Measurements from ENCODE around the gene UHRF1. TPM values are rescaled to one million over a fixed set of nuclear protein-coding genes. Genes with fewer than 3 reads are reported as not detected.
A peak's percentile ranks its signal among the peaks of the same experiment; 100 is the strongest.
"Not testable (repeated sequence)": the region's sequence is repeated elsewhere in the genome, so short reads cannot be mapped to it uniquely, and the experiment has no call there.

Gene UHRF1
- total RNA-seq, 2 experiments from 2014 or later = 118 to 119 TPM

DNA sequence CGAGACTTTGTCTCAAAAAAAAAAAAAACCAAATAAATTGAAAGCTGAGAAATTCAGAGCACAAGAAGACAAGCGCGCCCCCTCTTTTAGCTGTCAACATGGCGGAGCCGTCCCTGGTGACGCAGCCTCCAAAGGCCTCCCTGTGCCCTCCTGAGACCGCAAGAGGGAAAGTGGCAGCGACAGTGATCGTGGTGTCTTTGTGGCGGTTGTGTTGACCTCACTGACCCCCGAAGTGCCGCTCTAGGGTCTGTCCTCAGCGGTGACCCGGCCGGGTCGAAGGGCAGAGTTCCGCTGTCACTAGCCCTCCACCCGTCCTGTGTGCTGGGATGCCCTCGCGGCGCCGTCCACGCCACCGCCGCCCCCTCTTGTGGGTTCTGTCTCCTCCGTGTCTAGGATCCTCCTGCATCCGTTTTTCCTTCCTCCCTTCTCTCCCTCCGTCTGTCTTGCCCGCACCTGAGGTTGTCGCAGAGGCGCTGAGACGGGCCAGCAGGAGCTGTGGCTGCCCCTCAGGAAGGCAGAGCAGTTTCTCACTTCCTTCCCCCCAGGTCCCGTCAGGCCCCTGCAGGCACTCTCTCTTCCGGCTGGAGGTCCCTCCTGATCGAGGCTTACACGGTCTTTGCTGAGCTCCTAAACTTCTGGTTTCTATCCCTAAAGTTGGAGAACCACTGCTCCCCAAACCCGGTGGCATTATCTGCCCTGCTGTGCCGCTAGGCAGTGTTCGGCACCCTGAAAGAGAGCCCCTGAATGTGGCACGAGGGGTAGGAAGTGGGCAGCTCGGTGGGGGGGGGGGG, 7.2 kb downstream of the UHRF1 start:
- Mint-ChIP-seq H3K4me3 (peak overlapping the region; percentile 72), H3K4me1 (ENCODE audit: low read depth) (peaks cover 55% of the 10 kb centered on the region), H3K36me3 (peaks cover 69% of the 10 kb centered on the region), H3K9me3 (no peaks in the 10 kb centered on the region), H3K27me3 (no peaks in the 10 kb centered on the region), H3K27ac (peak overlapping the region; percentile 64)
- intact Hi-C loops (cut with micrococcal nuclease) = no loop called here
- POLR2A ChIA-PET = interaction anchor here (0.6 to 1.1 kb wide), 4 partner anchors 9 to 986 kb away, joined by 3 to 5 read pairs (median 4); partner anchors contain the start of genes SAFB and SAFB2
- DNase-seq = peak; percentile 46
- CTCF ChIA-PET = interaction anchor here (6.7 kb wide), 1 partner anchor 107 kb away, joined by 85 read pairs; no protein-coding TSS in a partner anchor

DNA sequence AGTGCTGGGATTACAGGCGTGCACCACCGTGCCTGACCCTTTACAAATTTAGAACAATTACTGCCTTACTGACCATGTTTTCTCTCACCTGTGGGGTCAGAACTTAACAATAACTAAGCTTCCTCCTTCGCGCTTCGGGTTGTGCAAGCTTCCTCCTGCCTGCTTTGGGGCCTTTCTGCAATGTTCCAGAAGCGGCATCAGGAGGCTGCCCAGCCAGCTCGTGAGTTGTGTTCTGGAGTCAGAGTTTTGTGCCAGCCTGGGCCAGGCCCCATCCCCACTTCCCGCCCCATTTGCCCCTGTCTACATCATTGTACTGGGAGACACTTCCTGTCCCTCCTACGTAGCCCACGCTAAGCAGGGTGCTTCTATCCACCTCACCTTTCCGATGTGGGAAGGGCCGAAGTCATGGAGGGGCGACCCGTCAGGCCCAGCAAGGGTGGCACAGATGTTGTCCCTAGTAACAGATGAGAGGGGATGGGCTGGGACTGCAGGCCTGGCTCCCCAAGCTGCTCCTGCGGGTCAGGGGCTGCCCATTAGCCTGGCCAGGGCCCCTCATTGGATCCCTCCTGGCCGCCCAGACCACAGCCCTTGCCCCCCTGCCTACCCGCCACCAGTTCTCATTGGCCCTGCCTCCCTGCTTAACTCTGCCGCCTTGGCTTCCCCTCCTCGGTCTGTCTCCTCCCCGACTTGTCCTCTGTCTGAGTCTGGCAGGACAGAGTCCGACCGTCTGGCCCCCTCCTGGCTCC, 13.4 kb downstream of the UHRF1 start:
- Mint-ChIP-seq H3K4me1 (ENCODE audit: low read depth) (peaks cover 2% of the 10 kb centered on the region), H3K27ac (no peak overlapping the region), H3K9me3 (no peaks in the 10 kb centered on the region), H3K36me3 (peaks cover 32% of the 10 kb centered on the region), H3K27me3 (no peaks in the 10 kb centered on the region), H3K4me3 (no peak overlapping the region)
- ChIA-PET POLR2A (no interaction called here), CTCF (no interaction called here)
- DNase-seq = no peak
- intact Hi-C loops (cut with micrococcal nuclease) = no loop called here

DNA sequence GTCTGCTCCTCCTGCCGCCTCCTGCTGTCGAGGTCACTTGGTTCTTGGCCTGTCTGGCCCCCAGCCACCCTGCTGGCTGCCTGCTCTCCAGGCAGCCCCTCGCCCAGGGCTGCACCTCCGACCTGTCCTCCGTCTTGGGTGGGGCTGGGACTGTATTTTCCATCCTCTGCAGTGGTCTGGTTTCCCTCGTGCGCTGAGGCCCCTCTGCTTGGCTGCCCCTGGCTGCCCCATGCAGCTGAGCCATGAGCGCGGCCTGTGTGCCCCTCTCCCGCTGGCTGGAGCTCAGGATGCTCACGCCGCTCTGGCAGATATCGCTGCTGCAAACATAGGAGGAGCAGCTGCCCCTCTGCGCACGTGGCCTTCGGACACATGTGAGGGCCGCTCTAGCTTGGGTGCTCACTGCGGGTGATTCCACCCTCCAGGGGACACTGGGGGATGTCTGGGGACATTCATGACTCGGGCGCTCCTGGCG, 14.0 kb downstream of the UHRF1 start:
- Mint-ChIP-seq H3K36me3 (peaks cover 31% of the 10 kb centered on the region), H3K4me3 (no peak overlapping the region), H3K9me3 (no peaks in the 10 kb centered on the region), H3K4me1 (ENCODE audit: low read depth) (no peaks in the 10 kb centered on the region), H3K27ac (no peak overlapping the region), H3K27me3 (no peaks in the 10 kb centered on the region)
- no peak for DNase-seq
- ChIA-PET POLR2A (no interaction called here), CTCF (no interaction called here)
- intact Hi-C loops (cut with micrococcal nuclease) = no loop called here

DNA sequence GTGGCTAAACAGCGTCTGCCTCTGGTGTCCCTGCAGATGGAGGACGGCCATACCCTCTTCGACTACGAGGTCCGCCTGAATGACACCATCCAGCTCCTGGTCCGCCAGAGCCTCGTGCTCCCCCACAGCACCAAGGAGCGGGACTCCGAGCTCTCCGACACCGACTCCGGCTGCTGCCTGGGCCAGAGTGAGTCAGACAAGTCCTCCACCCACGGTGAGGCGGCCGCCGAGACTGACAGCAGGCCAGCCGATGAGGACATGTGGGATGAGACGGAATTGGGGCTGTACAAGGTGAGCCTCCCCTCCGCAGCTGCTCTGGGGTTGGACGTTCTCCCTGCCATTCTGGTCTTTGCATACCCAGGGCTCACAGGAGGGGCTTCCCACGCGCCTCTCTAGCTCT, 19.9 kb downstream of the UHRF1 start:
- Mint-ChIP-seq H3K27ac (no peak overlapping the region), H3K4me1 (ENCODE audit: low read depth) (no peaks in the 10 kb centered on the region), H3K27me3 (no peaks in the 10 kb centered on the region), H3K9me3 (no peaks in the 10 kb centered on the region), H3K4me3 (no peak overlapping the region), H3K36me3 (peaks cover 40% of the 10 kb centered on the region)
- intact Hi-C loops (cut with micrococcal nuclease) = no loop called here
- DNase-seq = no peak
- ChIA-PET POLR2A (no interaction called here), CTCF (no interaction called here)

DNA sequence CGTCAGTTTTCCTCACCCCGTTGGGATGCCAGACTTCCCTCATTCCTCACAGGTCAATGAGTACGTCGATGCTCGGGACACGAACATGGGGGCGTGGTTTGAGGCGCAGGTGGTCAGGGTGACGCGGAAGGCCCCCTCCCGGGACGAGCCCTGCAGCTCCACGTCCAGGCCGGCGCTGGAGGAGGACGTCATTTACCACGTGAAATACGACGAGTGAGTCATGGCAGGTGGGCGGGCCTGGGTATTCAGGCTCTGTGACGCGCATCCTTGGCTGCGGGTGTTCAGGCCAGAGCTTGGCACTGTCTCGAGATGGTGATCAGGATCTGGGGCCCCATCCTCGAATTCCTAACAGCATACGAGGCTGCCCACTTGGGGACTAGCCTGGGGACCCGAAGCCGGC, 21.4 kb downstream of the UHRF1 start:
- ChIA-PET POLR2A (no interaction called here), CTCF (no interaction called here)
- H3K36me3 Mint-ChIP-seq = peaks cover 48% of the 10 kb centered on the region
- no peak overlapping the region for H3K27ac Mint-ChIP-seq
- no peak overlapping the region for H3K4me3 Mint-ChIP-seq
- DNase-seq = no peak
- H3K4me1 Mint-ChIP-seq (ENCODE audit: low read depth) = no peaks in the 10 kb centered on the region
- no peaks in the 10 kb centered on the region for H3K9me3 Mint-ChIP-seq
- intact Hi-C loops (cut with micrococcal nuclease) = no loop called here
- no peaks in the 10 kb centered on the region for H3K27me3 Mint-ChIP-seq

DNA sequence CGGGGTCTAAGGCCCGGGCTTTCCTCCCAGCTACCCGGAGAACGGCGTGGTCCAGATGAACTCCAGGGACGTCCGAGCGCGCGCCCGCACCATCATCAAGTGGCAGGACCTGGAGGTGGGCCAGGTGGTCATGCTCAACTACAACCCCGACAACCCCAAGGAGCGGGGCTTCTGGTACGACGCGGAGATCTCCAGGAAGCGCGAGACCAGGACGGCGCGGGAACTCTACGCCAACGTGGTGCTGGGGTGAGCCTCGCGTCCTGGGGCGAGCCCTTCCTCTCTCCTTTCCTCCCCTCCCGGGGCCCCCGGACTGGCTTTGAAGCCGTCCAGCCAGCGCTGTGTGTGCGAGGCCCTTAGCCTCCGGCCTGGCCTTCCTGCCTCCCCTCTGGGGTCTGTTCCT, 23.4 kb downstream of the UHRF1 start:
- H3K36me3 Mint-ChIP-seq = peaks cover 65% of the 10 kb centered on the region
- no peak overlapping the region for H3K27ac Mint-ChIP-seq
- ChIA-PET CTCF (no interaction called here), POLR2A (no interaction called here)
- intact Hi-C loops (cut with micrococcal nuclease) = no loop called here
- H3K9me3 Mint-ChIP-seq = no peaks in the 10 kb centered on the region
- no peak overlapping the region for H3K4me3 Mint-ChIP-seq
- no peak for DNase-seq
- H3K27me3 Mint-ChIP-seq = no peaks in the 10 kb centered on the region
- H3K4me1 Mint-ChIP-seq (ENCODE audit: low read depth) = no peaks in the 10 kb centered on the region

DNA sequence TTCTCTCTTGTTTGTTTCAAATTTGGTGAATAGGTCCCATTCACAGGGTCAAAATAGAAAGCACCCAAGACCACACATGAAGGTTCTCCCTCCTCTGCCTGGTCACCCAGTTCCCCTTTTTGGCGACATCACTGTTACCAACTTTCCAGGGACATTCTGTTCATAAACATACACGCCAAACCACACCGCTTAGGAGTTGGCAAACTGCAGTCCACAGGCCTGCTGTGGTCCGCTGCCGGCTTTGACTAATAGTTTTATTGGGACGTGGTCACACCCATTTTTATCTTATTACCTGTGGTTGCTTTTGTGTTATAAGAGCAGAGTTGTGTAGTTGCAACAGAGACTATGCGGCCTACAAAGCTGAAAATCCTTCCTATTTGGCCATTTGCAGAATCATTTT, 24.2 kb downstream of the UHRF1 start:
- H3K4me1 Mint-ChIP-seq (ENCODE audit: low read depth) = no peaks in the 10 kb centered on the region
- ChIA-PET CTCF (no interaction called here), POLR2A (no interaction called here)
- H3K27ac Mint-ChIP-seq = no peak overlapping the region
- intact Hi-C loops (cut with micrococcal nuclease) = no loop called here
- H3K9me3 Mint-ChIP-seq = no peaks in the 10 kb centered on the region
- peaks cover 70% of the 10 kb centered on the region for H3K36me3 Mint-ChIP-seq
- no peak overlapping the region for H3K4me3 Mint-ChIP-seq
- no peaks in the 10 kb centered on the region for H3K27me3 Mint-ChIP-seq
- DNase-seq = no peak

DNA sequence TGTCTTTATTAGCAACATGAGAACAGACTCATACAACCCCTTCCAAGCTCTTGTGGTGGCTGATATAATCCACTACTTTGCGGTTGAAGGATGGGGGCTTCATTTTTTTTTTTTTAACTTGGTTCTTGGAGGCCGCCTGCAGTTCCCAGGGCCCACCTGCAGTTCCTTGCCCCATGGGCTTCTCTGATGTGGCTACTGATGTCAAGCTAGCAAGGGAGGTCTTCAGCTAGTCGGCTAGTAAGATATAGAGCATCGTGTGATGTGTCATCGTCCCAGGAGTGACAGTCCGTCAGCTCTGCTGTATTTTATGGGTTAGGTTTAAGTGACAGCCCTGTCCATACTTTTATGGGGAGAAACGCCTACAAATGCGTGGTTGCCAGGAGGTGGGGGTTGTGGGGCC, 26.1 kb downstream of the UHRF1 start:
- ChIA-PET POLR2A (no interaction called here), CTCF (interaction anchor here (1.2 kb wide), 1 partner anchor 24 kb away, joined by 3 read pairs; no protein-coding TSS in a partner anchor)
- H3K36me3 Mint-ChIP-seq = peaks cover 63% of the 10 kb centered on the region
- intact Hi-C loops (cut with micrococcal nuclease) = no loop called here
- H3K4me1 Mint-ChIP-seq (ENCODE audit: low read depth) = no peaks in the 10 kb centered on the region
- H3K9me3 Mint-ChIP-seq = no peaks in the 10 kb centered on the region
- H3K27me3 Mint-ChIP-seq = no peaks in the 10 kb centered on the region
- no peak overlapping the region for H3K27ac Mint-ChIP-seq
- DNase-seq = no peak
- no peak overlapping the region for H3K4me3 Mint-ChIP-seq

DNA sequence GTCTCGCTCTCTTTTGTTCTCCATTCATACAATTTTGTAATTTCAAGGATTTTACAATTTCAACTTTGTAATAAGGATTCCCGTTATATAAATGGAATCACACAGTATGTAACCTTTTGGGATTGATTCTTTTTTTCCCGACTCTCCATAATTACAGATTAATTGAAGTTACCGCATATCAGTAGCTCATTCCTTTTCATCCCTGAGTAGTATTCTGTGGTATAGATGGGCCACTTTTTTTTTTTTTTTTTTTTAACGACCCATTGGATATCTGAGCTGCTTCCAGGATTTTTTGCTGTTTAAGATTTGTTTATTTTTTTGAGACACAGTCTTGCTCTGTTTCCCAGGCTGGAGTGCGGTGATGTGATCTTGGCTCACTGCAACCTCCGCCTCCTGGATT, 27.8 kb downstream of the UHRF1 start:
- CTCF ChIA-PET = no interaction called here
- Mint-ChIP-seq H3K36me3 (peaks cover 63% of the 10 kb centered on the region), H3K4me3 (no peak overlapping the region), H3K27ac (no peak overlapping the region), H3K9me3 (no peaks in the 10 kb centered on the region), H3K4me1 (ENCODE audit: low read depth) (no peaks in the 10 kb centered on the region), H3K27me3 (no peaks in the 10 kb centered on the region)
- POLR2A ChIA-PET = no interaction called here
- no peak for DNase-seq
- intact Hi-C loops (cut with micrococcal nuclease) = no loop called here

DNA sequence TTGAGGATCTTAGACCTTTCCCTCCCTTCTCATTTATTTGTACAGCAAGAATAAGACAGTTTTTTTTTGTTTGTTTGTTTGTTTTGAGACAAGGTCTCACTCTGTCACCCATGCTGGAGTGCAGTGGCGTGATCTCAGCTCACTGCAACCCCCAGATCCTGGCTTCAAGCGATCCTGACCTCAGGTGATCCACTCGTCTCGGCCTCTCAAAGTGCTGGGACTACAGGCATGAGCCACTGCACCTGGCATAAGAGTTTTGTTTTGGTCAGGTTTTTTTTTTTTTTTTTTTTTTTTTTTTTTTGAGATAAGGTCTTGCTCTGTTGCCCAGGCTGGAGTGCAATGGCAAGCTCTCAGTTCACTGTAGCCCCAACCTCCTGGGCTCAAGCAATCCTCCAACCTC, 29.2 kb downstream of the UHRF1 start:
- H3K4me1 Mint-ChIP-seq (ENCODE audit: low read depth); intact Hi-C loops (cut with micrococcal nuclease); H3K27me3 Mint-ChIP-seq; H3K4me3 Mint-ChIP-seq; H3K9me3 Mint-ChIP-seq; CTCF ChIA-PET; DNase-seq; POLR2A ChIA-PET; H3K27ac Mint-ChIP-seq: not testable (repeated sequence)
- H3K36me3 Mint-ChIP-seq = peaks cover 60% of the 10 kb centered on the region

DNA sequence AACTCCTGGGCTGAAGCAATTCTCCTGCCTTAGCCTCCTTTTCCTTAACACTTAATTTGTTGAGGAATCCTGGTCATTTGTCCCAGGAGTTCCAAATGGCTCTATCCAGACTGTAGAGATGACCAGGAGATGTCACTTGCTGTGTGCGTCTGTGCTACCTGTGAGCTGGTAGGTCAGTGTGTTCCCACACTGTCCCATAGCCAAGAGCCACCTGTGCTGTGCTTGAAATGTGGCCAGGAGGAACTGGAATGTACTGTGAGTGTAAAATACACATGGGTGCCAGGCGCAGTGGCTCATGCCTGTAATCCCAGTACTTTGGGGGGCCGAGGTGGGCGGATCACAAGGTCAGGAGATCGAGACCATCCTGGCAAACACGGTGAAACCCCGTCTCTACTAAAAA, 30.2 kb downstream of the UHRF1 start:
- no peak for DNase-seq
- Mint-ChIP-seq H3K36me3 (peaks cover 57% of the 10 kb centered on the region), H3K4me3 (no peak overlapping the region), H3K4me1 (ENCODE audit: low read depth) (no peaks in the 10 kb centered on the region), H3K9me3 (no peaks in the 10 kb centered on the region), H3K27ac (no peak overlapping the region), H3K27me3 (no peaks in the 10 kb centered on the region)
- ChIA-PET POLR2A (no interaction called here), CTCF (interaction anchor here (1.2 kb wide), 1 partner anchor 92 kb away, joined by 5 read pairs; no protein-coding TSS in a partner anchor)
- intact Hi-C loops (cut with micrococcal nuclease) = no loop called here

DNA sequence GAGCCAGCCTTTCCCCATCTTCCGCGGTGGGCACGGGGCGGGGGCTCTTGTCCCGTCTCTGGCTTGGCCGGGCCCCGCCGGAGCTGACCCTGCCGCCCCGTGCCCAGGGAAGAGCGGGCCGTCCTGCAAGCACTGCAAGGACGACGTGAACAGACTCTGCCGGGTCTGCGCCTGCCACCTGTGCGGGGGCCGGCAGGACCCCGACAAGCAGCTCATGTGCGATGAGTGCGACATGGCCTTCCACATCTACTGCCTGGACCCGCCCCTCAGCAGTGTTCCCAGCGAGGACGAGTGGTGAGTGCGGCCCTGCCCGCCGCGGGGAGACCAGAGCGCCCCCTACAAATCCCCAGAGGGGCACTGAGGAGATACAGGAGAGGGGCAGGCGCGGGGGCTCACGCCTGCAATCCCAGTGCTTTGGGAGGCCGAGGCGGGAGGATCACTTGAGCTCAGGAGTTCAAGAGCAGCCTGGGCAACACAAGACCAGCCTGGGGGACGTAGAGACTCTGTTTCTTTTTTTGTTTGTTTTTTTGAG, 32.4 kb downstream of the UHRF1 start:
- DNase-seq; H3K27me3 Mint-ChIP-seq; H3K4me3 Mint-ChIP-seq; intact Hi-C loops (cut with micrococcal nuclease); H3K9me3 Mint-ChIP-seq; CTCF ChIA-PET; H3K4me1 Mint-ChIP-seq (ENCODE audit: low read depth); POLR2A ChIA-PET; H3K27ac Mint-ChIP-seq: not testable (repeated sequence)
- H3K36me3 Mint-ChIP-seq = peaks cover 60% of the 10 kb centered on the region

Data from activated CD4-positive, alpha-beta memory T cell treated with anti-CD3 and anti-CD28 coated beads for 36 hours (primary cell).